Aorta (tissue), 5 donors: Measurements from ENCODE around the gene ANKS1B. TPM values are rescaled to one million over a fixed set of nuclear protein-coding genes. Genes with fewer than 3 reads are reported as not detected.

Experiments
- ATAC-seq: fragments of 200-7000 bp; cut with Tn5 transposase; one replicate; pipeline ENCODE4 v1.9.1; 2022; ENCODE audit warnings: moderate library complexity; ENCODE audit not compliant: low FRiP score
- DNase-seq, 2 donors: peaks; one replicate each; pipeline ENCODE4 v3.0.0-alpha.2; 2020
- H3K27ac ChIP-seq, 2 donors: one replicate each; pipeline ENCODE4 v1.5.1; 2013; ENCODE audit warnings: low read length in 2 of 2, mild to moderate bottlenecking in 2 of 2, moderate library complexity in 2 of 2, control low read depth in 1 of 2, inconsistent platforms in 1 of 2, low read depth in 1 of 2
- H3K27me3 ChIP-seq, 2 donors: one replicate each; pipeline ENCODE4 v1.6.1; 2013; ENCODE audit warnings: control low read depth in 1 of 2, low read length in 1 of 2, mild to moderate bottlenecking in 1 of 2, moderate library complexity in 1 of 2; ENCODE audit not compliant: insufficient read depth in 2 of 2, control insufficient read depth in 1 of 2
- H3K36me3 ChIP-seq, 2 donors: one replicate each; pipeline ENCODE4 v1.6.1; 2013; ENCODE audit warnings: control low read depth in 1 of 2, low read length in 1 of 2, mild to moderate bottlenecking in 1 of 2; ENCODE audit not compliant: insufficient read depth in 2 of 2, control insufficient read depth in 1 of 2
- H3K4me1 ChIP-seq, 2 donors: one replicate each; pipeline ENCODE4 v1.6.1; 2013; ENCODE audit warnings: low read length in 2 of 2, control low read depth in 1 of 2, mild to moderate bottlenecking in 1 of 2, moderate library complexity in 1 of 2; ENCODE audit not compliant: insufficient read depth in 2 of 2, control insufficient read depth in 1 of 2
- H3K4me3 ChIP-seq, 2 donors: one replicate each; pipeline ENCODE4 v1.5.1; 2013; ENCODE audit warnings: low read length in 2 of 2, control low read depth in 1 of 2, mild to moderate bottlenecking in 1 of 2
- H3K9me3 ChIP-seq: one replicate; pipeline ENCODE4 v1.6.1; 2013; ENCODE audit warnings: mild to moderate bottlenecking, low read length; ENCODE audit not compliant: control insufficient read depth
- WGBS, 2 donors: extraction: QIAGEN DNeasy Blood & Tissue Kit; methylation state at CpG; one replicate each; pipeline ENCODE4 v1.1.7; 2013; 5-methylcytosine and 5-hydroxymethylcytosine counted together
- intact Hi-C, 2 donors: fragments of 100-400 bp; cut with DNase I; formaldehyde crosslinking; loops; one replicate each; pipeline versions ENCODE4 v1.14.2 to v1.15.0; 2022
- polyA plus RNA-seq, 2 donors: library from polyadenylated mRNA; stranded (reverse); fragments of 200-250 nt; gene quantifications; one replicate each; pipeline ENCODE4 v1.2.3, GENCODE V29; 2013
- total RNA-seq, 2 donors: library from RNA; stranded (reverse); fragmentation: NEBNext Ultra II Directional; extraction: Animal tissue kit (Norgen Biotek cat#: 25700); gene quantifications; one replicate each; pipeline ENCODE4 v1.2.1, GENCODE V29; 2021
- donor health status: healthy with polysubstance abuse.
- donor health status: Bipolar disorder and iron deficiency.
- donor health status: DM: no; HTN: no; CAD: no.
- donor health status: DM: no; HTN: no; CAD: no.
- donor health status: DM: yes; HTN: yes; CAD: no.

Gene ANKS1B
- total and polyA plus RNA-seq, 4 donors, result 3.0 to 37.0 (median 17.8) TPM

DNA sequence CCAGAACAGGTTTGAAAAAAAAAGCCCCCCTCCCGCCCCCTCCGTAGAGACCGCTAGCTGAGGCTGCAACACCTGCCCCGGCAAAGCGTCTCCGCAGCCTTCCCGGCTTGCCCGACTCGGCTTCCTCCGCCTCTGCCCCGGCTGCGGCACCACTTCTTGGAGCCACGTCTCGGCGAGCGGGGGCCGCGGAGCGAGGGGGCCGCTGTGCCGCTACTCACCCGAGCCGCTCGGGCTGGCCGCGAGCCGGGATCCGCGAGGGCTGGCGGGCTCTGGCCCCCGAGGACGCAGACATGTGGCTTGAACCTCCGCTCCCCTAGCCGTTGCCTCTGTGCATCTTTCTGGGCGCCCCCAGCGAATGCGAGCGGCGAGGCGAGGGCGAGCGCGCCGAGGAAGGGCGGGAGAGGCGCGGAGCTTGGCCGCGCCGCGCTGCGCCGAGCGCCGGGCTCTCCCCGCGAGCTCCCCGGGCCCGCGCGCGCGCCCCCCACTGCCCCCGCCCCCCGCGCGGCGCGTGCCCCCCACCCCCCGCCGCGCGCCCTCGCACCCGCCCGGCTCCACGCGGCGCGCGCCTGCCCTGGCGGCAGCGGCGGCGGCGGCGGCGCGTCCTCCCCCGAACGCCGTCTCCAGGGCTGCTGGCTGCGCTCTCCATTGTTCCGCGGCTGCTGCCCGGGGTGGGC lies 1090.2 kb downstream of the ANKS1B start:
- no peak for ATAC-seq
- intact Hi-C loops, result no loop called here
- no peaks in the 10 kb centered on the region for H3K27me3 ChIP-seq

DNA sequence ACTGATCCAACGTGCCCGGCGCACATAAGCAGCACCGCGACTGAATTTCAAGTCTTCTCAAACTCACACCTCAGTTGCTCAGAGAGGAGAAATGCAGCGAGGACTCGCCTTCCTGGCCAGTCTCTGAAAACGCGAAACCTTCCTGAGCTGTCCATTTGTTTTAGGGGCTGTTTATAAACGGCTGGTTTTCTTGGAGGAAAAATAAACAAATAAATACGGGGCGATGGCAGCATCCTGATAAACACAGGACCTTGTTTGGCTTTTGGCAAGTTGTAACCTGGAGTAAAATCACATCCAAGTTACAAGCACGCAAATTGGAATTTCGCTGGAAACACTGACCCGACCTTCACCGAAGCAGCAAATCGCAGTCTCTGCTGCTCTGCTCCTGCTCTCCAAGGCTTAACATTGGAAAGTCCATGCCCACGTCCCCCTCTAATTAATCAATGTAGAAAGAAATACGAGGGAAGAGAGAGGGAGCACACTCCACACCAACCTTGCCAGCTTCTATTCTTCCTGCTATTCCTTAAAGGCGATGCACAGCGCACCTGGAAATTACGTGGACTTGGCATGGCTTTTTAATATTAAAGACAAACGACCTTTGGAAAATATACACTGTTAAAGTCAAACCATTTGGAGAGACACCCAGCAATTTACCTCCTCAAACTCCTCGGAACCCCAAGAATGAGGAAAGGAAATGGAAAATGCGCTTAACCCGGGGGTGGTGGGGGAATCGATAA lies 1090.9 kb downstream of the ANKS1B start:
- Histone ChIP-seq H3K4me3 (peak overlapping the region in 1 of 2 donors; percentile 49), H3K27me3 (no peaks in the 10 kb centered on the region), H3K36me3 (no peaks in the 10 kb centered on the region), H3K27ac (no peak overlapping the region), H3K9me3 (no peaks in the 10 kb centered on the region), H3K4me1 (no peaks in the 10 kb centered on the region)
- DNase-seq (no peak), ATAC-seq (no peak)
- intact Hi-C loops, result no loop called here
- WGBS, 2 donors, result 8 to 11% methylated on average over 27 of the region's 27 CpGs

More for the DNA sequence above, 1090.2 kb downstream of the ANKS1B start:
- H3K36me3 ChIP-seq, result no peaks in the 10 kb centered on the region
- WGBS, 2 donors, result 1% methylated on average over 40 to 96 of the region's 96 CpGs
- H3K27ac ChIP-seq, result no peak overlapping the region
- no peaks in the 10 kb centered on the region for H3K4me1 ChIP-seq
- no peaks in the 10 kb centered on the region for H3K9me3 ChIP-seq
- peak overlapping the region; percentile 31 to 49 for H3K4me3 ChIP-seq
- no peak for DNase-seq

DNA sequence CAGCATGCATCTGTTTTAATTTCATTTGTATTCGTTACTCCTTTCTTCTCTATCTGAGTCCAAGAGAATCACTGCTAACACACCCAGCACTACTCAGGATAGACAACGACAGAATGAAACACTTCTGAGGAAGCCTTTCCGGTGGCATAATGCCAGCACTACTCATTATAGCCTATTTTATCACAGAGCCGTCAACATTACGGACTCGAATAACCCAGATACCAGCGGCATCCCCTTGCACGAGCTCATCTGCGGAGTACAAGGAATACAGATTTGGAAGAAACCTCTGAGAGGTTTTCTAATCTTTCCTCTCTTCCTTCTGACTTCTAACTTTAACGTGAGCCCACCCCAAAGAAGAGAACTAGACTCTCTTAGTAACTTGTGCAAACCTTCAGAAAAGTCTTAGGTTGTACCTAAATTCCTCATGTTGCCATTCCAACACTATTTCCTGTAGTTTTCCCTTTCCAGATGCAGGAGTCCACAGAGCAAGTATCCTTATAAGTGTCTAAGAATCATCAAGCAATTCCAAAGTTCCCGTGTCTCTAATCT lies 1091.5 kb downstream of the ANKS1B start:
- Histone ChIP-seq H3K27me3 (no peaks in the 10 kb centered on the region), H3K9me3 (no peaks in the 10 kb centered on the region), H3K4me3 (no peak overlapping the region), H3K4me1 (no peaks in the 10 kb centered on the region), H3K36me3 (no peaks in the 10 kb centered on the region), H3K27ac (no peak overlapping the region)
- DNase-seq (no peak), ATAC-seq (no peak)
- WGBS, 2 donors, result 29 to 39% methylated on average over 11 of the region's 11 CpGs
- intact Hi-C loops, result no loop called here

DNA sequence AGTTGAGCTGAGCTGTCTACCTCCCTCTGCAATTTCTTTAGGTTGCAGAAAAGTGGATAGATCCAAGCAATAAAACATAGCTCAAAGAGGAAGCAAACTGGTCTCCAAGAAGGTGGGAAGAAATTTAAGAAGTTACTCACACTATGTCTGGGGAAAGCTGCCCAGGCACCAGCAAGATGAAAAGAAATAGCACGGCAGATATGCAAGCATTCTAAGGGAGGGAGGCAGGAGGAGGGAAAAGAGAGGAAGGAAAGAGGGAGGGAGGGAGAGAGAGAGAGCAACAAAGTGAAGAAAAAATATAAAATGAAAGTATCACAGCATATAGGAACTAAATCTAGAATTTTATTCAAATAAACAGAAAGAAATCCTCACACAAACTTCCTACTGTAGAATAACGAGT lies 1099.0 kb downstream of the ANKS1B start:
- intact Hi-C loops, result no loop called here

DNA sequence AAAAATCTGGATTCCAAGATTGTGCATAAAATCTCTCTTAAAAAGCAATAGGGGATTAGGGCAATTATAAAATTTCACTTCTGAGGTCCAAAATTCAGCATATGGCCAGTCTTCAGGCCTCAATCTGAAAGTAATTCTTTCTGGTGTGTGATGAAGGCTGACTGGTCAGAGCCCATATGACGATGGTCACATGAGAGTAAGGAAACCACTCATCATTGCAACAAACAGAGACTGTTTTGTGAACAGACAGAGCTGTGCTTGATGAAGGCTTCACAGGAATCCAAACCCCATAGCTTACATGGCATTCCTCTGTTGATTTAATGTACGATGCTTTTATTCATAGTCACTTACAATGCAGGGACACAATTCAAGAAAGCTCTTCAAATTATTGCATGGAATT lies 1101.5 kb downstream of the ANKS1B start:
- Histone ChIP-seq H3K36me3 (no peaks in the 10 kb centered on the region), H3K27ac (no peak overlapping the region), H3K4me1 (no peaks in the 10 kb centered on the region), H3K4me3 (no peak overlapping the region), H3K9me3 (no peaks in the 10 kb centered on the region), H3K27me3 (no peaks in the 10 kb centered on the region)
- ATAC-seq (no peak), DNase-seq (no peak)
- intact Hi-C loops, result no loop called here
- WGBS, 2 donors, result 47 to 58% methylated on average over 2 of the region's 2 CpGs

More for the DNA sequence above, 1099.0 kb downstream of the ANKS1B start:
- Histone ChIP-seq H3K27ac (no peak overlapping the region), H3K4me3 (no peak overlapping the region), H3K9me3 (no peaks in the 10 kb centered on the region), H3K36me3 (no peaks in the 10 kb centered on the region), H3K27me3 (no peaks in the 10 kb centered on the region), H3K4me1 (no peaks in the 10 kb centered on the region)
- DNase-seq (no peak), ATAC-seq (no peak)
- 61 to 69% methylated on average over 2 of the region's 2 CpGs for WGBS, 2 donors

DNA sequence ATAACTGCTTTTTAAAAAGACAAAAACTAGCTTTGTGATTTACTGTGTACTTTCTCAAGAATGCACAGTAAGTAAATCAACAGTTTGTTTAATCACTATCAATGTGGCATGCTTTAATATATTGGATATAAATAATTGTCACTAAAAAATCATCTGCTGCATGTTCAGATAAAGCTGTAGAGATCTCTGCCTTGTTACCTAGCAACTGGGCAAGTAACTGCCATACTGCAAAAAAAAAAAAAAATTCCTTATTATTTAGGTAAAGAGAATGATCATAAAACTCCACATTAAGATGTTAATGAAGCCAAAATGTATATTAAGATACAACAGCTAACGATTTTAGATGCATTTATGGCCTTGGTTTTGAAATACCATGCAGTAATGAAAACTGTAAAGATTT lies 1102.2 kb downstream of the ANKS1B start:
- Histone ChIP-seq H3K27me3 (no peaks in the 10 kb centered on the region), H3K9me3 (no peaks in the 10 kb centered on the region), H3K4me1 (no peaks in the 10 kb centered on the region), H3K4me3 (no peak overlapping the region), H3K27ac (no peak overlapping the region), H3K36me3 (no peaks in the 10 kb centered on the region)
- intact Hi-C loops, result no loop called here
- DNase-seq, result no peak
- WGBS, 2 donors, result 88 to 89% methylated on average over 1 of the region's 1 CpG
- no peak for ATAC-seq

DNA sequence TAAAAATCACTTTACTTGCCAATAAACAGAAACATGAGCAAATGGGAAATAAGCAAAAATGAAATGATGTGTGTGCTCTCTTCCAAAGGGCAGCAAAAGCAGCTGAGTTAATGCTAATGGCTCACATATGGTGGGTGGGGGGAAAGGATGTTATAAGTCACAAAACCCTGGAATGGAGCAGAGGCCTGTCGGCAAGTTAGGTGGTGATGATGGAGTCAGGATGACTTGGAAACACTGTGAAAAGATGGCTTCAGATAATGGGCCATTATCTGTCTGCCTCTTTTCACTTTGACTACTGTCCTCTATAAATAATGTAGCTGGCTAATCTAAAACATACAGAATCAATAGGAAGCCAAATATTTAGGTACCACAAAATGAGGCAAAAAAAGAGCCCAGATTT lies 1111.0 kb downstream of the ANKS1B start:
- no peaks in the 10 kb centered on the region for H3K27me3 ChIP-seq
- peaks cover 1 to 3% of the 10 kb centered on the region in 2 donors for H3K36me3 ChIP-seq
- DNase-seq, result no peak
- no peak overlapping the region for H3K27ac ChIP-seq
- no peak for ATAC-seq
- no peaks in the 10 kb centered on the region for H3K9me3 ChIP-seq
- H3K4me3 ChIP-seq, result no peak overlapping the region
- intact Hi-C loops, result no loop called here
- no peaks in the 10 kb centered on the region for H3K4me1 ChIP-seq
- 33 to 55% methylated on average over 1 of the region's 1 CpG for WGBS, 2 donors

DNA sequence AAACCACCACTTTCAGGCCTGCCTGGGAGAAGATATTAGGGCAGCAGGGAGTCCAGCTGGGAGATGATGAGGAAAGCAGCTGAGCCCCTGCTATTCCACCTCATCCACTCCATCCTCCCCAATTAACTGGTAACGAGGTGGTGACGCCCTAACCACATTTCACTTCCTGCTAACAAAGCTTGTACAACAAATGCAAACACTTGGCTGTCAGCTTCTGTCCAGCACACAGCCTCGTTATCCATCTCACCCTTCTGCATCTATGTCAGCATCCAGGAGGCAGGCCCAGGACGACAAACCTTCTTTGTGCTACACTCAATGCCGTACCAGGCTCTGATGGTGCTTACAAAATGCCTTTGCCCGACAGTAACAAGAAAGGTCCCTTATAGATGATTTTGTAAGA lies 1114.2 kb downstream of the ANKS1B start:
- 41 to 55% methylated on average over 6 of the region's 6 CpGs for WGBS, 2 donors
- Histone ChIP-seq H3K4me3 (no peak overlapping the region), H3K4me1 (no peaks in the 10 kb centered on the region), H3K27ac (no peak overlapping the region), H3K9me3 (no peaks in the 10 kb centered on the region), H3K36me3 (peaks cover 1 to 3% of the 10 kb centered on the region in 2 donors), H3K27me3 (no peaks in the 10 kb centered on the region)
- DNase-seq (no peak), ATAC-seq (no peak)
- intact Hi-C loops, result no loop called here
